Small intestine (tissue), 7 donors: Measurements from ENCODE around the gene KLHL15. TPM values are rescaled to one million over a fixed set of nuclear protein-coding genes. Genes with fewer than 3 reads are reported as not detected.
A peak's percentile ranks its signal among the peaks of the same experiment; 100 is the strongest.

Experiments
- DNase-seq, 2 donors: peaks; one replicate each; pipeline versions ENCODE4 v3.0.0 to v3.0.0-alpha.2; 2013
- FAIRE-seq: peaks from 2 replicates; lab custom pipeline; 2012; peaks lifted over from hg19 to GRCh38; lab: Jason Lieb, UNC
- H3K27ac ChIP-seq, 3 donors: one replicate each; pipeline ENCODE4 v1.5.1; 2013; ENCODE audit warnings: low read length in 2 of 3, mild to moderate bottlenecking in 2 of 3, control low read depth in 1 of 3, inconsistent platforms in 1 of 3, low read depth in 1 of 3, moderate library complexity in 1 of 3
- H3K27me3 ChIP-seq, 3 donors: one replicate each; pipeline ENCODE4 v1.6.1; 2013; ENCODE audit warnings: low read length in 3 of 3, inconsistent platforms in 1 of 3; ENCODE audit not compliant: control insufficient read depth in 3 of 3, insufficient read depth in 3 of 3
- H3K36me3 ChIP-seq, 3 donors: one replicate each; pipeline ENCODE4 v1.6.1; 2013; ENCODE audit warnings: low read length in 3 of 3, inconsistent platforms in 1 of 3, low read depth in 1 of 3, mild to moderate bottlenecking in 1 of 3, moderate library complexity in 1 of 3; ENCODE audit not compliant: control insufficient read depth in 3 of 3, insufficient read depth in 2 of 3
- H3K4me1 ChIP-seq, 3 donors: one replicate each; pipeline ENCODE4 v1.6.1; 2013; ENCODE audit warnings: low read length in 2 of 3, inconsistent platforms in 1 of 3, low read depth in 1 of 3, mild to moderate bottlenecking in 1 of 3, moderate library complexity in 1 of 3; ENCODE audit not compliant: control insufficient read depth in 3 of 3, insufficient read depth in 2 of 3
- H3K4me3 ChIP-seq, 3 donors: one replicate each; pipeline ENCODE4 v1.5.1; 2013; ENCODE audit warnings: low read length in 3 of 3, control low read depth in 1 of 3, inconsistent platforms in 1 of 3, low read depth in 1 of 3, mild to moderate bottlenecking in 1 of 3, moderate library complexity in 1 of 3
- H3K9me3 ChIP-seq, 2 donors: one replicate each; pipeline ENCODE4 v1.6.1; 2013; ENCODE audit warnings: low read depth in 1 of 2, low read length in 1 of 2; ENCODE audit not compliant: control insufficient read depth in 2 of 2, insufficient read depth in 1 of 2
- WGBS, 3 donors: extraction: QIAGEN DNeasy Blood & Tissue Kit; methylation state at CpG; one replicate each; pipeline ENCODE4 v1.1.7; 2013; 5-methylcytosine and 5-hydroxymethylcytosine counted together
- polyA plus RNA-seq, 4 donors: library from polyadenylated mRNA; stranded (reverse) in 3 of 4; unstranded in 1 of 4; fragments of 200-250 nt in 3 of 4; fragments of 120-200 nt in 1 of 4; gene quantifications; one replicate each; pipeline versions ENCODE4 v1.2.1 to v1.2.3, GENCODE V29; 2013
- donor health status: healthy with polysubstance abuse.
- donor health status: control.
- donor health status: control.
- donor health status: Bipolar disorder and iron deficiency.
- donor health status: healthy.

KLHL15 gene
- polyA plus RNA-seq, 4 donors, result 0.81 to 14.2 (median 1.9) TPM

DNA sequence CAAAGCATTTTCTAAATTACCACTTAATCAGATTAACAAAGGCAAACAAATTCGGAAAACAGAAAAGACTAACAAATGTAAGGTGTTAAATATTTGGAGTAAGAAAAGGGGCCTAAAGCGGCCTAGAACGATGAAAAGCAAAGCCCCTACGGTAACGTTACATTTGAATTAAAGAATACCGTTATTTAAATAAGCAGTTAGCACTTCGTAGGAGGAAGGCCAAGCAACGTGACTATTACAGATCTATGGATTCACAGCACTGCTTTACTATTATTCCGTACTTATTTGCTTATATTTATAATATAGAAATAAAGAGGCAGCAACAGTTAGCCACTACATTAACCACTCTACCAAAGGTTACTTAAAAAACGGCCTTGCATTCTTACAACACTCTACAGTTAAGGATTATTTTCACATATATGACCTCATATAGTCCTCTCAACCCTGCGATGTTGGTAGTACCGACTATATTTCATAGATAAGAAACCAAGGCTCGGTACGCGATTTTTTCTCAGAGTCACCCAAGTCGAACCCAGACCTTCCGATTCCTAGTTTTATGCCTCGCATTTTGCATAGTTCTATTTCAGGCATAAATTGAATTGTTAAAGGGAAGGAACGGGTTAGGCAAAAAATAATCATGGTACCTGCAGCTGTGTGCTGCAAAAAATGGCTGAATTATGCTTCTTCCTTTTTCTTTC is 2.9 kb downstream of the KLHL15 start:
- H3K4me1 ChIP-seq, result no peaks in the 10 kb centered on the region
- peak overlapping the region; percentile 74 to 85 (median 81) for H3K4me3 ChIP-seq
- FAIRE-seq (no peak), DNase-seq (peak; percentile 15 to 42)
- H3K36me3 ChIP-seq, result peaks cover 0 to 6% (median 0%) of the 10 kb centered on the region in 3 donors
- H3K27ac ChIP-seq, result peak overlapping the region in 2 of 3 donors; percentile 83 to 88
- H3K9me3 ChIP-seq, result no peaks in the 10 kb centered on the region
- no peaks in the 10 kb centered on the region for H3K27me3 ChIP-seq
- 2 to 34% (median 18%) methylated on average over 19 of the region's 19 CpGs for WGBS, 3 donors

DNA sequence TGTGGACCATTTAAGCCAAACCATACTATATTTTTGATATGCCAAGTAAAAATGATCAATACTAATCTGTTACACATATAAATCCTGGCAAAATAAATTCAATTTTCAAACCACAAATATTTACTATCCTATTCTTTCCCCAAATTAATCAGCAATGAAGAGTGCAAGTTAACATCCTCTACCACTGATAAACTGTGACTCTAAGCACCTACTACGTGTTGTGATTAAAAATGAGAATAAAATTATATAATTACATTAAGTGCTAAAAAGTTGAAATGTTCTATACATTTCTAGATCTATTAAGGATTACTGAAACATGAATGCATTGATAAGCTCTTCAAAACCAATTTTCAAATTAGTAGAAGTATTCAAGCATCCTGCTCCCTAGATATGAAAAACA is 3.4 kb downstream of the KLHL15 start:
- Histone ChIP-seq H3K9me3 (no peaks in the 10 kb centered on the region), H3K27ac (peak overlapping the region in 1 of 3 donors; percentile 83), H3K4me3 (peak overlapping the region in 2 of 3 donors; percentile 74 to 81), H3K36me3 (peaks cover 0 to 6% (median 0%) of the 10 kb centered on the region in 3 donors), H3K27me3 (no peaks in the 10 kb centered on the region), H3K4me1 (no peaks in the 10 kb centered on the region)
- DNase-seq (no peak), FAIRE-seq (no peak)
- WGBS, 3 donors, result 15 to 16% (median 15%) methylated on average over 1 of the region's 1 CpG

DNA sequence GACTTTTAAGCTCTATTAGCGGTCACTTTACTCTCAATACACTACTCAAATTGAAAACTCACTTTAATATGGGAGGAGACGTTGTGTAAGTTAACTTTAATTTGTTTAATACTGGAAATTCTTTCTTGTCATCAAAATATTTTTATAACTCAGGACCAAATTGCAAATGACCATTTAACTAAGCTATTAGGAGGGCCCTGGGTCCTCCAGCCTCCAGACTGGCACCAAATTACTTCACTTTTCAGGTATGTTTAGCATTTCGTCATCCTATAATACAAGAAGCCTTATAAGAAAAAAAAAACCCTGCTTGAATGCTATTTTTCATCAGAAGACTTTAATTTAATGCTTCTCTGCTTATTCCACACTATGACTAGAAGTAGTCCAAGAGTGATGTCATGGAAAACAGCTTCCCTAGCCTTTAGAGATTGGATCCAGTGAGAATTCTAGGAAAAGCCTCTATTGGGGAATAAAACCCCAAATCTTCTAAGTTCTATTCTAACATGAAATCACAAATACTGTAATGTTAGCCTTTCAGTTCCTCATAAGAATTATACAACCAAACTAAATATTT is 6.6 kb downstream of the KLHL15 start:
- WGBS, 3 donors, result 66 to 84% (median 72%) methylated on average over 3 of the region's 3 CpGs
- no peaks in the 10 kb centered on the region for H3K9me3 ChIP-seq
- no peak for FAIRE-seq
- no peak for DNase-seq
- no peaks in the 10 kb centered on the region for H3K4me1 ChIP-seq
- no peak overlapping the region for H3K4me3 ChIP-seq
- peaks cover 0 to 11% (median 0%) of the 10 kb centered on the region in 3 donors for H3K36me3 ChIP-seq
- no peak overlapping the region for H3K27ac ChIP-seq
- no peaks in the 10 kb centered on the region for H3K27me3 ChIP-seq

DNA sequence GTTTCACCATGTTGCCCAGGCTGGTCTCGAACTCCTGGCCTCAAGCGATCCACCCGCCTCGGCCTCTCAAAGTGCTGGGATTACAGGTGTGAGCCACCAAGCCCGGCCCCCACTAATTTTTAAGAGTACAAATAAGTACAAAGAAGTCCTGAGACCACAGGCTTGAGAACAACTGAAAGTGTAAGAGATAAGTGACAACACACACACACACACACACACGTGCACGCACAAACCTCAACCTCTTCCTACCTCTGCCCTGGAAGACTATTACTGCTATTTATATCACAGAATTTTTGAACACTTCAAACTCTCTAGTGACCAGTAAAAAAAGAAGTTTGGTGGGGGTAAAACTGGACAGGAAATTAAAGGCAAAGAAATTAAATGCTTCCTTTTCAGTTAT is 7.5 kb downstream of the KLHL15 start:
- H3K36me3 ChIP-seq, result peaks cover 0 to 11% (median 0%) of the 10 kb centered on the region in 3 donors
- H3K9me3 ChIP-seq, result no peaks in the 10 kb centered on the region
- H3K4me3 ChIP-seq, result no peak overlapping the region
- whole genome bisulfite sequencing, 3 donors, result 74 to 88% (median 80%) methylated on average over 7 of the region's 7 CpGs
- no peak overlapping the region for H3K27ac ChIP-seq
- H3K27me3 ChIP-seq, result no peaks in the 10 kb centered on the region
- DNase-seq (no peak), FAIRE-seq (no peak)
- no peaks in the 10 kb centered on the region for H3K4me1 ChIP-seq

DNA sequence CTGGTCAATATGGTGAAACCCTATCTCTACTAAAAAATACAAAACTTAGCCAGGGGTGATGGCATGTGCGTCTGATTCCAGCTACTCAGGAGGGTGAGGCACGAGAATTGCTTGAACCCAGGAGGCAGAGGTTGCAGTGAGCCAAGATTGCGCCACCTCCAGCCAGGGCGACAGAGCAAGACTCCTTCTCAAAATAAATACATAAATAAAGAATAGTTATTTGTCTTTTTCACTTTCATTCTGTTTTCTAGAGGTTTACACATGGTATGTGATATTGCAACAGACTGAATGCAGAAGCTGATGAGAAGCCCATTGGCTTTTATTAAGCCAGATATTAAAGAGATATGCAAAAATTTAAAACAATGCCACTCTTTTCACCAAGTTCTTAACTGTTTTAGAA is 8.2 kb downstream of the KLHL15 start:
- Histone ChIP-seq H3K4me1 (no peaks in the 10 kb centered on the region), H3K4me3 (no peak overlapping the region), H3K36me3 (peaks cover 0 to 11% (median 0%) of the 10 kb centered on the region in 3 donors), H3K27me3 (no peaks in the 10 kb centered on the region), H3K27ac (no peak overlapping the region), H3K9me3 (no peaks in the 10 kb centered on the region)
- FAIRE-seq (no peak), DNase-seq (no peak)
- WGBS, 3 donors, result 77 to 86% (median 82%) methylated on average over 4 of the region's 4 CpGs

DNA sequence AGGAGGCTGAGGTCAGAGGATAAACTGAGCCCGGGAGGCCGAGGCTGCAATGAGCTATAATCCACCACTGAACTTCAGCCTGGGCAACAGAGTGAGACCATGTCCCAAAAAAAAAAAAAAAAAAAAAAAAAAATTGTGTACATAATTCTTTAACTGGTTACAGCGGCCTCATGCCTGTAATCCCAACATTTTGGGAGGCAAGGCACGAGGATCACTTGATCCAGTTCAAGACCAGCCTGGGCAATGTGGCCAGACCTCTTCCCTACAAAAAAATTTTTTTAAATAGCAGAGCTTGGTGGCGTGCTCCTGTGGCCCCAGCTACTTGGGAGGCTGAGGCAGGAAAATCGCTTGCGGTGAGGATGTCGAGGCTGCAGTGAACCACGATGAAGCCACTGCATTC is 9.3 kb downstream of the KLHL15 start:
- no peaks in the 10 kb centered on the region for H3K9me3 ChIP-seq
- no peaks in the 10 kb centered on the region for H3K27me3 ChIP-seq
- 94 to 98% (median 94%) methylated on average over 9 of the region's 9 CpGs for WGBS, 3 donors
- no peak overlapping the region for H3K27ac ChIP-seq
- peaks cover 0 to 11% (median 0%) of the 10 kb centered on the region in 3 donors for H3K36me3 ChIP-seq
- no peaks in the 10 kb centered on the region for H3K4me1 ChIP-seq
- DNase-seq (no peak), FAIRE-seq (no peak)
- no peak overlapping the region for H3K4me3 ChIP-seq

DNA sequence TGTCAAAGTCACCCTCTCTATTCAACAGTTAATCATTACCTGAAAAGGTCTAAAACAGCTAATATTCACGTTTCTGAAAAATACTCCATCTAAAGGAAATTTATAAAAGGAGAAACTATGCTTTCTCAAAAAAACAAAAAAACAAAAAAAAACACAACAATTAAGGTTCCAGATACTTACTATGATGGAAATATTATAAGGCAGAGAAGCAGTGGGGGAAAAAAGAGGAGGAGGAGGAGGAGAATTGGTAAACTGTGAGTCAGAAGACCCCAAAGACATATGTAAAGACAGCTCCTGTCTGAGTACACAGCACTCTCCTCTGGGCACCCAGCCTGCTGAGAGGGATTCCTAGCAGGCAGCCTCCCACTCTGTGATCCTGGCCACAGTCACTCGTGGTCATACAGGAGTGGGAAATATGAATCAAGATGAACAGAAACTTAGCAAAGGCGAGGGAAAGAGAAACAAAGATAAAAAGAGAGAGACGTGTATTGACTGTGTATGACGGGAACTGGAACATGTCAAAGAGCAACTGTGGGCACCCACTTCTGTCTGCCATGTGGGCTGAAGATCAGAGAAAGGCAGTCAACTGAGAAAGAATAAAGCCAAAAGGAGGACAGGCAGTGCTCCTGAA is 12.5 kb downstream of the KLHL15 start:
- FAIRE-seq, result no peak

DNA sequence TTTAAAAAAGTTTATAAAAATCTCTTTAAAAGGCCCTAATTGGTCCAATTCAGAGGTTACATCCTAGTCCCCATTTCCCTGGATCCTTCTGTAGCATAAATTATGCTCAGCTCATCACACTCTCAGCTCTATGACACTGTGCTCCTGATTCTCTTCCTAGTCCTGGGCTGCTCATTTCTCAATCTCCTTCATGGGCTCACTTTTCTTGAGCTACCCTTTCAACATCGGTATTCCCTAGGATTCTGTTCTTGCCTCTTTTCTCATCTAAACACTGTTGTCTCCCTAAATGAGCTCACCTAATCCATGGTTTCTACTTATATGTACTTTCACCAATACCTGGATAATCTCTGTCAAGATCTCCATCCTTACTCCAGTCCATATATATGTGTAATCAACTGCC is 14.7 kb downstream of the KLHL15 start:
- H3K27me3 ChIP-seq, result no peaks in the 10 kb centered on the region
- no peaks in the 10 kb centered on the region for H3K36me3 ChIP-seq
- H3K4me1 ChIP-seq, result no peaks in the 10 kb centered on the region
- FAIRE-seq, result no peak
- no peaks in the 10 kb centered on the region for H3K9me3 ChIP-seq
- no peak for DNase-seq
- 96 to 100% (median 100%) methylated on average over 1 of the region's 1 CpG for WGBS, 3 donors
- no peak overlapping the region for H3K4me3 ChIP-seq
- no peak overlapping the region for H3K27ac ChIP-seq

More for the DNA sequence above, 12.5 kb downstream of the KLHL15 start:
- H3K4me3 ChIP-seq, result no peak overlapping the region
- WGBS, 3 donors, result 40 to 48% (median 44%) methylated on average over 5 of the region's 5 CpGs
- H3K36me3 ChIP-seq, result peaks cover 0 to 4% (median 0%) of the 10 kb centered on the region in 3 donors
- no peaks in the 10 kb centered on the region for H3K4me1 ChIP-seq
- H3K27ac ChIP-seq, result no peak overlapping the region
- H3K27me3 ChIP-seq, result no peaks in the 10 kb centered on the region
- no peak for DNase-seq
- H3K9me3 ChIP-seq, result no peaks in the 10 kb centered on the region
